ENCODE measurements around the gene TBCE. TPM values are rescaled to one million over a fixed set of nuclear protein-coding genes. Genes with fewer than 3 reads are reported as not detected.
"Not testable (repeated sequence)": the region's sequence is repeated elsewhere in the genome, so short reads cannot be mapped to it uniquely, and the experiment has no call there.

The TBCE gene
- total RNA-seq, 1 donor from 2014 or later: 53.9 TPM

DNA sequence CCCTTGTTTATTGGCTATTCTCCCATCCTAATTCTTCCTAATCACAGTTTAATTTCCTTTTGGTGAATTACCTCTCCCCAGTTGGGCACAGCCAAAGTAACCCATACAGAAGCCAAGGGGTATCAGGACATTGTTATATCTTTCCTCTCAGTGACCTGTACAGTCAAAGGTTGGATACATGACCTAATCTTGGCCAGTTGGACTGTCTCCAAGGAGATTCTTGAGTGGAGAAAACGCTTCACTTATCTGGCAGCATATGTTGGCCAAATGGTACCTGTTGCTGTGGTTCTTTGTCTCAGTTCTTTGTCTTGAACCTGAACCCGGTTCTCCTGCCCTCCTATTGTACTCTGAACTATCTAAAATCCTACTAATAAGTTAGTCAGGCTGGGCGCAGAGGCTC lies 15.3 kb upstream of the TBCE start:
- DNase-seq (ENCODE audit: low spot score): no peak

DNA sequence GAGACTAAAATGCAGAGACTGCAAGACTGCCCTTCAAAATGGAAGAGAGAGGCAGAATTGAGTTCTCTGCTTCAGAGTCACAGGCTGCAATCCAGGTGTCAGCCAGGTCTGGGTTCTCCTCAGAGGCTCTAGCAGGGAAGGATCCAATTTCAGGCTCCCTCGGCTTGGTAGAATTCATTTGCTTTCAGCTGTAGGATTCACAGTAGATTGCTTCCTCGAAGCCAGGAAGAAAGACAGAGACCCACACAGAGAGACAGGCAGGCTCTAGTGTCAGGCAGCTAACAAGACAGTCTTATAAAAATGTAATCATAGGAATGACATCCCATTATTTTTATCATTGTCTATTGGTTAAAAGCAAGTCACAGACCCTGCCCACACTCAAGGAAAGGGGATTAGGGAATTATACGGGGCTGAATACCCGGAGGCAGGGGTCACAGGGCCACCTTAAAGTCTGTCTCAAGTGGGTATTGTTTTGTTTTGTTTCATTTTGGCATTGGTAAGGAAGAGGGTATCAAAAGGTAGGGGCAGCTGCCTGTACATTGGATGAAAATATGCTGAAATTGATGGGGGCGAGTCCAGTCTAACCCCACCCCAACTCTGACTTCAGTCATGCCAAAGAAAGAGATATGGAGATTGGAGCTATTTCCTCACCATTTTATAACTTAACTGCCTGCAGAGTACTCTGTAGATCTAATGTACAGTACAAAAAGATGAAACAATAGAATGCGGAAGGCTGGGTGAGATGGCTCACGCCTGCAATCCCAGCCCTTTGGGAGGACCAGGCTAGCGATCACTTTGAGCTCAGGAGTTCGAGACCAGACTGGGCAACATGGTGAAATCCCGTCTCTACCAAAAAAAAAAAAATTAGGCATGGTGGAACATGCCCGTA lies 9.5 kb upstream of the TBCE start:
- DNase-seq (ENCODE audit: low spot score): no peak

DNA sequence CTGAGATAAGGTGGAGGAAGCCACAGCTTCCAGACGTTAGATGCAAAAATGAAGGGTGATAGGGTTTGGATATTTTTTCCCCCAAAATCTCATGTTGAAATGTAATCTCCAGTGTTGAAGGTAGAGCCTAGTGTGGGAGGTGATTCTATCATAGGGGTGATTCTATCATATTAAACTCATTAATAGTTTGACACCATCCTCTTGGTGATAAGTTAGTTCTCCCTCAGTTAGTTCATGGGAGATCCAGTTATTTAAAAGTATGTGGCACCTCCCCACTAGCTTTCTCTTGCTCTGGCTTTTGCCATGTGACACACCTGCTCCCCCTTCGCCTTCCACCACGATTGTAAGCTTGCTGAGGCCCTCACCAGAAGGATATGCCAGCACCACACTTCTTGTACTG lies 8.3 kb upstream of the TBCE start:
- DNase-seq (ENCODE audit: low spot score): no peak

DNA sequence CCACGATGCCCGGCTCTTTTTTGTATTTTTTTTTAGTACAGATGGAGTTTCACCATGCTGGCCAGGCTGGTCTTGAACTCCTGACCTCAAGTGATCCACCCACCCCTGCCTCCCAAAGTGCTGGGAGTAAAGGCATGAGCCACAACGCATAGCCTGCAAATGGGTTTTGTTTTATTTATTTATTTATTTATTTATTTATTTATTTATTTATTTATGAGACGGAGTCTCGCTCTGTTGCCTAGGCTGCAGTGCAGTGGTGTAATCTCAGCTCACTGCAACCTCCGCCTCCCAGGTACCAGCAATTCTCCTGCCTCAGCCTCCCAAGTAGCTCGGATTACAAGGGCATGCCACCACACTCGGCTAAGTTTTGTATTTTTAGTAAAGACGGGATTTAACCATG lies 3.0 kb upstream of the TBCE start:
- not testable (repeated sequence) for DNase-seq (ENCODE audit: low spot score)

DNA sequence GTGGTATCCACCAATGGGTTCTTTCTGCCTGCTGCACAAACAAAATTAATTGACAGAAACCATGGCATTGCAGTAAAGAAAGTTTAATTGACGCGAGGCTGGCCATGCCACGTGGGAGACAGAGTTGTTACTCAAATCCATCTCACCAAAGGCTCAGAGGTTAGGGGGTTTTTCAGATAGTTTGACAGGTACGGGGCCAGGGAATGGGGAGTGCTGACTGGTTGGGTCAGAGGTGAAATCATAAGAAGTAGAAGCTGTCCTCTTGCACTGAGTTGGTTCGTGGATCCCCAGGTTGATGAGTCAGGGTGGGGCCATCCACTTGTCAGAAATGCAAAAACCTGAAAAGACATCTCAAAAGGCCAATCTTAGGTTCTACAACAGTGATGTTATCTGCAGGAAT lies 941 bp upstream of the TBCE start:
- DNase-seq (ENCODE audit: low spot score): no peak

DNA sequence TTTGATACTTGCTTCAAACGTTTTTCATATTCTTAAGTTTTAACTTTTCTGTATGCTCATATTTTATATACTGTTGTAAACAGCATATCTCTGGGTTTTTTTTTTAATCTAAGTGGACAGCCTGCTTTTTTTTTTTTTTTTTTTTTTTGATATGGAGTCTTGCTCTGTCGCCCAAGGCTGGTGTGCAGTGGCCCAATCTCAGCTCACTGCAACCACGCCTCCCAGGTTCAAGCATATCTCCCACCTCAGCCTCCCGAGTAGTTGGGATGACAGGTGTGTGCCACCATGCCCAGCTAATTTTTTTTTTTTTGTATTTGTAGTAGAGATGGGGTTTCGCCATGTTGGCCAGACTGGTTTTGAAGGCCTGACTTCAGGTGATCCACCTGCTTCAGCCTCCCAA lies 1.2 kb downstream of the TBCE start:
- DNase-seq (ENCODE audit: low spot score): no peak

DNA sequence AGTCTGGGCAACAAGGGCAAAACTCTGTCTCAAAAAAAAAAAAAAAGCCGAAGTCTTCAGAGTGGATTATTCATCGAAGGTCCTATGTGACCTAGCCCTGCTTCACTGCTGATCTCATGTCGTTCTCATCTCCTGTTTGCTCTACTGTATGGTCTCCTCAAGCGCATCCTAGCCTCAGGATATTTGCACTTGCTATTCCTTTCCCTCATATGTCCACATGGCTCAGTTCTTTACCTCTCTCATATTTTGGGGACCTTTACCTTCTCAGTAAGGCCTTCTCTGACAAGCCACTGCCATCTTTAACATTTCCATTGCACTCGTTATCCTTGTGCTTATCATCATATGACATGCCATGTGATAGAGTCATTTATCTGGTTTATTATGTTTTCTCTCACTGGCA lies 2.6 kb downstream of the TBCE start:
- no peak for DNase-seq (ENCODE audit: low spot score)

DNA sequence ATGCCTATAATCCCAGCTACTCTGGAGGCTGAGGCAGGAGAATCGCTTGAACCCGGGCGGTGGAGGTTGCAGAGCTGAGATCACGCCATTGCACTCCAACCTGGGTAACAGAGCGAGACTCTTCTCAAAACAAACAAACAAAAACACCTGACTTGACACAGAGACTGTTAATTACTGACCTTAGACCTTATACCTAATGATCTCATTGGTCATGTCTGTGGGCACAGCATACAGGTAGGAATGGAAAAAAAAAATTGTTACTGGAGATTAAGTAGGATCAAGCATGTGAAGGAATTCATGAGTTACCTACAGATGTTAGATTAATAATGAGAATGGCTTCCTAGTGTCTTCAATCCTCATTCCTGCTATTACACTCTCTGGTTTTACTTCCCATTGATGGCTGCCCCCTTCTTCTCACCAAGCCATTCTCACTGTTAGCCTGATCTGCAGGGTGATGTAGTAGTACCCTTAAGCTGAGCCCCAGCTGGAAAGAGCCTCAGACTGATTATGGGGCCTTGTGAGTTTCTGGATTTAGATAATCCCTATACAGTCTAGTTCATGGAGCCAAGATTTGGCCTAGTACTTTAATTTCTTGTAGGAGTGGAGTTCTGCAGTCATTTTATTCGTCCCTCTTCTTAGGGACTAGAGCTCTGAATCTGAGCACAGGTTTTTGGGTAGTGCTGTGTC lies 8.8 kb downstream of the TBCE start:
- DNase-seq (ENCODE audit: low spot score): peak; percentile 58

DNA sequence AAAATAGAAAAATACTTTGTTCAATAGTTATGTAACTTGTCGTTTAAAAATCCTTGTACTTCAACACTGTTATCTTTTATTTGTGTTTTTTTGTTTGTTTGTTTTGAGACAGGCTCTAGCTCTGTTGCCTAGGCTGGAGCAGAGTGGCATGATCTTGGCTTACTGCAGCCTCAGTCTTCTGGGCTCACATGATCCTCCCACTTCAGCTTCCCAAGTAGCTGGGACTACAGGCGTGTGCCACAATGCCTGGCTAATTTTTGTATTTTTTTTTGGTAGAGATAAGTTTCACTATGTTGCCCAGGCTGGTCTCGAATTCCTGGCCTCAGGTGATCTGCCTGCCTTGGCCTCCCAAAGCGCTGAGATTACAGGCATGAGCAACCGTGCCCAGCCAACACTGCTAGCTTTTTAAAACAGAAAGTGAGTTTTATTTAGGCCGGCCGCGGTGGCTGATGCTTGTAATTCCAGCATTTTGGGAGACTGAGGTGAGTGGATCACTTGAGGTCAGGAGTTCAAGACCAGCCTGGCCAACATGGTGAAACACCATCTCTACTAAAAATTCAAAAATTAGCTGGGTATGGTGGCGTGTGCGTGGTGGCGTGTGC lies 11.0 kb downstream of the TBCE start:
- not testable (repeated sequence) for DNase-seq (ENCODE audit: low spot score)

DNA sequence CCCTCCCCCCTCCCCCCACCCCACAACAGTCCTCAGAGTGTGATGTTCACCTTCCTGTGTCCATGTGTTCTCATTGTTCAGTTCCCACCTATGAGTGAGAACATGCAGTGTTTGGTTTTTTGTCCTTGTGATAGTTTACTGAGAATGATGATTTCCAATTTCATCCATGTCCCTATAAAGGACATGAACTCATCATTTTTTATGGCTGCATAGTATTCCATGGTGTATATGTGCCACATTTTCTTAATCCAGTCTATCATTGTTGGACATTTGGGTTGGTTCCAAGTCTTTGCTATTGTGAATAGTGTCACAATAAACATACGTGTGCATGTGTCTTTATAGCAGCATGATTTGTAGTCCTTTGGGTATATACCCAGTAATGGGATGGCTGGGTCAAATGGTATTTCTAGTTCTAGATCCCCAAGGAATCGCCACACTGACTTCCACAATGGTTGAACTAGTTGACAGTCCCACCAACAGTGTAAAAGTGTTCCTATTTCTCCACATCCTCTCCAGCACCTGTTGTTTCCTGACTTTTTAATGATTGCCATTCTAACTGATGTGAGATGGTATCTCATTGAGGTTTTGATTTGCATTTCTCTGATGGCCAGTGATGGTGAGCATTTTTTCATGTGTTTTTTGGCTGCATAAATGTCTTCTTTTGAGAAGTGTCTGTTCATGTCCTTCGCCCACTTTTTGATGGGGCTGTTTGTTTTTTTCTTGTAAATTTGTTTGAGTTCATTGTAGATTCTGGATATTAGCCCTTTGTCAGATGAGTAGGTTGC lies 14.9 kb downstream of the TBCE start:
- DNase-seq (ENCODE audit: low spot score): not testable (repeated sequence)

DNA sequence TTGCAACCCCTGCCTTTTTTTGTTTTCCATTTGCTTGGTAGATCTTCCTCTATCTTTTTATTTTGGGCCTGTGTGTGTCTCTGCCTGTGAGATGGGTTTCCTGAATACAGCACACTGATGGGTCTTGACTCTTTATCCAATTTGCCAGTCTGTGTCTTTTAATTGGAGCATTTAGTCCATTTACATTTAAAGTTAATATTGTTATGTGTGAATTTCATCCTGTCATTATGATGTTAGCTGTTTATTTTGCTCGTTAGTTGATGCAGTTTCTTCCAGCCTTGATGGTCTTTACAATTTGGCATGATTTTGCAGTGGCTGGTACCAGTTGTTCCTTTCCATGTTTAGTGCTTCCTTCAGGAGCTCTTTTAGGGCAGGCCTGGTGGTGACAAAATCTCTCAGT lies 18.4 kb downstream of the TBCE start:
- not testable (repeated sequence) for DNase-seq (ENCODE audit: low spot score)

DNA sequence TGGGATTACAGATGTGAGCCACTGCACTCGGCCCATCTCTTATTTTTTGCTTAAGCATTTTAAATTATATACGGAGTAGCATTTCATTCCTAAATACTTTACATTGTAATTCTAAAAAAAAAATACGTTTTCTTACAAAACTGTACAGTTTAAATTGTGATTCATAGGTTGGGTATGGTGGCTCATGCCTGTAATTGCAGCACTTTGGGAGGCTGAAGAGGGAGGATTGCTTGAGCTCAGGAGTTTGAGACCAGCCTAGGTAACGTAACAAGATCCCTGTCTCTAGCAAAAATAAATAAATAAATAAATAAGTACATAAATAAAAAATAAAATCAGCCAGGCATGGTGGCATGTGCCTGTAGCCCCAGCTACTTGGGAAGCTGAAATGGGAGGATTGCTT lies 24.6 kb downstream of the TBCE start:
- DNase-seq (ENCODE audit: low spot score): no peak

DNA sequence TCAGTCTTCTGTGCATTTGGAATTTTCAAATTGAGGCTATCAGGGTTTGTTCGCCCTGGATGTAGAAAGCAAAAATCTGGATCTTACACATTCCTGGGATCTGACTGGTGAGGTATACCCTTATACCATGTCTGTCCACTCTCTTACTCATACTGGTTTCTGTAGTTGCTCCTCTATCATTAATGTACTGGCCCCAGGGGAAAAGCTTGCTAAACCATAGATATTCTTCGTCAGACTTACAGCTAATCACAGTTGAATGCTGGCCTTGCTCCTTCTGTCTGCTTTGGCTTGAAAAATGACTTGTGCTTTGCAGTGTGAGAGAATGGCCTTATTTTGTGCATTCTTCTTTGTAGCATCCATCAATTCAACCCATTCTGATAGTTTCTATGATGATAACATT lies 30.5 kb downstream of the TBCE start:
- DNase-seq (ENCODE audit: low spot score): peak; percentile 9

DNA sequence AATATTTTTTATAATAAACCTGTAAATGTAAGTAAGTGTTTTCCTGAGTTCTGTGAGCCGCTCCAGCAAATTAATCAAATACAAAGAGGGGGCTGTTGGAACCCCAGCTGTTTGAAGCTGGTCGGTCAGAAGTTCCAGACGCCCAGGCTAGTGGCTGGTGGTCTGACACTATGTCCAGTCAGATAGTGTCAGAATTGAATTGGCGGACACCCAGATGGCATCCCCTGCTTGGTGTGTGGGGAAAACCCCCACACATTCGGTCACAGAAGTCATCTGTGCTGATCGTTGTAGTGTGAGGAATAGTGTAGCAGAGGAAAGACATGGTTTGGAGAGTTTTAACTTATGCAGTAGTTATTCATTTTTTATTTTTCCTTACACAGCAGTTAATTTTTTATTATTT lies 32.4 kb downstream of the TBCE start:
- no peak for DNase-seq (ENCODE audit: low spot score)

DNA sequence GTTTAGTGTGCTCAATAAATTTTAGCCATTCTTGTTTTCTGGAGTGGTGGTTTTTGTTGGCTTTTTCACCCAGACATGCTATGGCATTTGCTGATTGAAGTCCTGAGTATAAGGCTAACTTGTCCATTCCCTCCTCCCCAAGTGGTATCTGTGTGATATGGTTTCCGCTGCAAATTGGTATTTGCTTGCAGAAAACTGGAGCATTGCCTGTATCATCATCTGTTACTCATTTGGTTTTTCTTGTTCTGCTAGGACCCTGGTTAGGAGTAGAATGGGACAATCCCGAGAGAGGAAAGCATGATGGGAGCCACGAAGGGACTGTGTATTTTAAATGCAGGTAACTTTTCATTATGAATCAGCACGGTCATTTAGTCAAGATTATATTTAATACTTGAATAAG lies 34.0 kb downstream of the TBCE start:
- DNase-seq (ENCODE audit: low spot score): no peak

DNA sequence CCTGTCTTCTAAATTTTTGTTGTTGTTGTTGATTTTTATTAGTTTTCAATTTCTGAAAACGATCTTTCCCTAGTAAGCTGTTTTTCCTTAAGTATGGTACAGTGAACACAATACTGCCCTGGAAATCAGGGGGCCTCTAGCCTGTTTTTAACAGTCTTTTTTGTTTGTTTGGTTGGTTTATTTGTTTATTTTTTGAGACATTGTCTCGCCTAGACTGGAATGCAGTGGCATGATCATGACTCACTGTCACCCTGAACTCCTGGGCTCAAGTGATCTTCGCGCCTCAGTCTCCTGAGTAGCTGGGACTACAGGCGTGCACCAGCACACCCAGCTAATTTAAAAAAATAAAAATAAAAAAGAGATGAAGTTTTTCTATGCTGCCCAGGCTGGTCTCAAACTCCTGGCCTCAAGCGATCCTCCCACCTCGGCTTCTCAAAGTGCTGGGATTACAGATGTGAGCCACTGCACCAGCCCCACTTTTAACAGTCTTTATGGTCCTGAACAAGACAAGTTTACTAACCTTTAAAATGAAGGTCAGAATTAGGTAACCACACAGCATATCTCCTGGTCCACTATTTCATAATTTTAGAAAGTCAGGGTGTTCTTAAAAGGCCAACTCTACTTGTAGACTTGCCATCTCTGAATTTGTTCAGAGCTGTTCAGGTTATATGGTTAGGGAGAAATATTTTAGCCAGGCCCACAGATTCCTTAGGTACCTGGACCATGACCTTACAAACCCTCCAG lies 35.4 kb downstream of the TBCE start:
- DNase-seq (ENCODE audit: low spot score): no peak

DNA sequence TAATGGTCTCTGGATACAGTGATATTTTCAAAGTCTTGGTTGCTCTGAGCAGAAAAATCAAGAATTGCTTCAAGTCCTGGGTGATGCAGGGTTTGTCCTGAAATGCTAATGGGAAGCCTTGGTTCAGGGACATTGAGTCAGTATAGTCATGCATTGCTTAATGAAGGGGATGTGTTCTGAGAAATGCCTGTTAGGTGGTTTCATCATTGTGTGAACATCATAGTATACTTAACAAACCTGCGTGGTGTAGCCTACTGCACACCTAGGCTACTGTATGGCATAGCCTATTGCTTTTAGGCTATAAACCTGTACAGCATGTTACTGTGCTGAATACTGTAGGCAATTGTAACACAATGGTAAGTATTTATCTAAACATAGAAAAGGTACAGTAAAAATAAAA lies 36.4 kb downstream of the TBCE start:
- no peak for DNase-seq (ENCODE audit: low spot score)

DNA sequence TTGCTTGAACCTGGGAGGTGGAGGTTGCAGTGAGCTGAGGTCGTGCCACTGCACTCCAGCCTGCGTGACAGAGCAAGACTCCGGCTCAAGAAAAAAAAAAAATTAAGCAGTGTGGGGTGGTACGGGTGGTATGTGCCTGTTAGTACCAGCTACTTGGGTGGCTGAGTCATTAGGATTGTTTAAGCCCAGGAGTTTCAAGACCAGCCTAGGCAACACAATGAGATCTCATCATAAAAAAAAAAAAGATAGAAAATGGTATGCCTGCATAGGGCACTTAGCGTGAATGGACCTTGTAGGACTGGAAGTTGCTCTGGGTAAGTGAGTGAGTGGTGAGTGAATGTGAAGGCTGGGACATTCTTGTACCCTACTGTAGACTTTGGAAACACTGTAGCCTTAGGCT lies 37.0 kb downstream of the TBCE start:
- DNase-seq (ENCODE audit: low spot score): no peak

DNA sequence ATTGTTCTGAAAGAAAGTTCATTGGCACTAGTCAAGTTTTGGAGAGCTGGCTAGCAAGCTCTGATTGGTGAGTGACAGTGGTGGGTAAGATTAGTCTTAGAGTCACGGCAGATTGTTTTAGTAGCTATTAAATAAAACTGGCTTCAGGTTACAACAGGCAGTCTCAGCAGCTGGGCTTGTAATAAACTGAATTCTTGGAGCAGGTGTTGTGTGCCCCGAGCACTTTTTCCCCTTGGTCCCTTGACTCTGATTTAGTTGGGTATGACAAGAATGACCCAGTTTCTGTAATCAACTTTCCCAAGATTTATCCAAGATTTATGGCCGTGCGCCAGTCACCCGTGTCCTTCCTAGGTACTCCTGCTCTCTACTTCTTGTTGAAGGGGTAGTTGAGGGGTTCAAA lies 40.2 kb downstream of the TBCE start:
- no peak for DNase-seq (ENCODE audit: low spot score)

DNA sequence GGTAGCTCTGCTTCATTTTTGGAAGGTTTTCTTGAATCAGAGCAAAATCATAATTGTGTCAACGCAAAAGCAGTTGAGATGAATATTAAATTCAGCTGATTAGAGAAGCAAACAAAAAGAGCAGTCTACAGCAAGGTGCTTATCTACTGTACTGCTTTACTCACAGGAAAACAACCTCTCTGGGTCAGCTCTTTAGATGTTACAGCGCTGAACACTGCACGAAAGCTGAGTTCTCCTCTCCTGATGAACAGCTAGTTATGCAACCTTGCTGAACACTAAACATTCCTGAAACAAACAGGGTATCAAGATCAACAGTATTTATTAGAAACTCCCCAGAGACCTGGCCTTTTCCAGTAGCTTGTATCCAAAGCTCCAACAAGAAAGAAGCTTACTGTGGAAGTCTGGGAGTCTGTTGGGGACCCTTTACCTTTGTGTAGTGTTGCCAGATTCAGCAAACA lies 41.3 kb downstream of the TBCE start:
- no peak for DNase-seq (ENCODE audit: low spot score)

Measured in umbilical cord (tissue), 2 donors.